H9 (cell line): ENCODE measurements around the gene TTN. TPM values are rescaled to one million over a fixed set of nuclear protein-coding genes. Genes with fewer than 3 reads are reported as not detected.

Experiments
- DNase-seq: peaks from one replicate; pipeline ENCODE4 v3.0.0-alpha.2; 2017
- H2AFZ ChIP-seq: one replicate; pipeline ENCODE4 v1.6.1; 2013; ENCODE audit warnings: mild to moderate bottlenecking, low read length, control low read depth, moderate library complexity
- H2AK5ac ChIP-seq: 2 replicates; pipeline ENCODE4 v1.6.1; 2013; ENCODE audit warnings: low read length, control low read depth, mixed read lengths; ENCODE audit not compliant: insufficient read length
- H2BK120ac ChIP-seq: one replicate; pipeline ENCODE4 v1.6.1; 2013; ENCODE audit warnings: low read depth, mild to moderate bottlenecking, low read length, control low read depth, inconsistent platforms; ENCODE audit not compliant: poor library complexity, severe bottlenecking
- H2BK12ac ChIP-seq: 2 replicates; pipeline ENCODE4 v1.6.1; 2013; ENCODE audit warnings: low read length, control low read depth, mixed read lengths, low read depth; ENCODE audit not compliant: insufficient read length
- H2BK15ac ChIP-seq: 2 replicates; pipeline ENCODE4 v1.6.1; 2013; ENCODE audit warnings: low read depth, low read length, control low read depth
- H2BK20ac ChIP-seq: one replicate; pipeline ENCODE4 v1.6.1; 2013; ENCODE audit warnings: low read depth, mild to moderate bottlenecking, low read length, control low read depth, inconsistent platforms; ENCODE audit not compliant: poor library complexity, severe bottlenecking
- H2BK5ac ChIP-seq: 2 replicates; pipeline ENCODE4 v1.6.1; 2013; ENCODE audit warnings: low read length, control low read depth, mixed read lengths; ENCODE audit not compliant: insufficient read length
- H3K14ac ChIP-seq: 2 replicates; pipeline ENCODE4 v1.6.1; 2013; ENCODE audit warnings: low read length, control low read depth; ENCODE audit not compliant: insufficient read depth
- H3K18ac ChIP-seq: 2 replicates; pipeline ENCODE4 v1.6.1; 2013; ENCODE audit warnings: low read depth, mild to moderate bottlenecking, mixed read lengths, low read length, control low read depth; ENCODE audit not compliant: insufficient read length
- H3K23ac ChIP-seq: 2 replicates; pipeline ENCODE4 v1.6.1; 2013; ENCODE audit warnings: low read length, control low read depth, mixed read lengths, low read depth; ENCODE audit not compliant: insufficient read length
- H3K23me2 ChIP-seq: 2 replicates; pipeline ENCODE4 v1.6.1; 2013; ENCODE audit warnings: low read depth, mild to moderate bottlenecking, mixed read lengths, low read length, control low read depth; ENCODE audit not compliant: insufficient read length, poor library complexity, severe bottlenecking
- H3K27ac ChIP-seq: 2 replicates; pipeline ENCODE4 v1.5.1; 2013; ENCODE audit warnings: low read length, control low read depth, mixed read lengths, low read depth; ENCODE audit not compliant: insufficient read length
- H3K27me3 ChIP-seq: 2 replicates; pipeline ENCODE4 v1.6.1; 2013; ENCODE audit warnings: low read length, control low read depth, inconsistent platforms; ENCODE audit not compliant: insufficient read depth
- H3K4ac ChIP-seq: 2 replicates; pipeline ENCODE4 v1.6.1; 2013; ENCODE audit warnings: low read depth, mild to moderate bottlenecking, control low read depth, inconsistent platforms, low read length, moderate library complexity
- H3K4me1 ChIP-seq: 2 replicates; pipeline ENCODE4 v1.6.1; 2013; ENCODE audit warnings: low read length, control low read depth, inconsistent platforms; ENCODE audit not compliant: insufficient read depth
- H3K4me2 ChIP-seq: 2 replicates; pipeline ENCODE4 v1.6.1; 2013; ENCODE audit warnings: low read length, control low read depth, mixed read lengths; ENCODE audit not compliant: insufficient read length, insufficient read depth
- H3K56ac ChIP-seq: 2 replicates; pipeline ENCODE4 v1.6.1; 2013; ENCODE audit warnings: low read depth, mild to moderate bottlenecking, mixed read lengths, low read length, control low read depth; ENCODE audit not compliant: insufficient read length
- H3K79me1 ChIP-seq: 2 replicates; pipeline ENCODE4 v1.6.1; 2013; ENCODE audit warnings: low read depth, mild to moderate bottlenecking, moderate library complexity, low read length, control low read depth, inconsistent platforms; ENCODE audit not compliant: insufficient read depth, poor library complexity, severe bottlenecking
- H3K79me2 ChIP-seq: 2 replicates; pipeline ENCODE4 v1.6.1; 2013; ENCODE audit warnings: low read length, control low read depth, inconsistent platforms; ENCODE audit not compliant: insufficient read depth
- H3K9ac ChIP-seq: 2 replicates; pipeline ENCODE4 v1.6.1; 2013; ENCODE audit warnings: low read length, control low read depth, mixed read lengths; ENCODE audit not compliant: insufficient read length; ENCODE audit errors: extremely low read depth
- H3K9me3 ChIP-seq: one replicate; pipeline ENCODE4 v1.6.1; 2013; ENCODE audit warnings: low read depth, low read length, inconsistent platforms; ENCODE audit not compliant: control insufficient read depth
- H3T11ph ChIP-seq: one replicate; pipeline ENCODE4 v1.6.1; 2013; ENCODE audit warnings: mild to moderate bottlenecking, low read length, control low read depth, inconsistent platforms
- H4K20me1 ChIP-seq: one replicate; pipeline ENCODE4 v1.6.1; 2013; ENCODE audit not compliant: control insufficient read depth, insufficient read length, insufficient read depth
- H4K5ac ChIP-seq: 2 replicates; pipeline ENCODE4 v1.6.1; 2013; ENCODE audit warnings: low read depth, mild to moderate bottlenecking, mixed read lengths, low read length, control low read depth; ENCODE audit not compliant: insufficient read length
- H4K8ac ChIP-seq: replicated peaks from 2 replicates; pipeline ENCODE4 v1.6.1; 2013; ENCODE audit warnings: low read length, control low read depth, mixed read lengths, low read depth; ENCODE audit not compliant: insufficient read length
- H4K91ac ChIP-seq: 2 replicates; pipeline ENCODE4 v1.6.1; 2013; ENCODE audit warnings: low read depth, mild to moderate bottlenecking, moderate library complexity, mixed read lengths, low read length, control low read depth; ENCODE audit not compliant: insufficient read length
- H3K27ac Mint-ChIP-seq, 3 experiments: 2 replicates in 2 of 3; 3 replicates in 1 of 3; pipeline ENCODE4 v1.8.0; 2020 to 2021; ENCODE audit warnings: mixed read lengths in 3 of 3, mild to moderate bottlenecking in 1 of 3, moderate library complexity in 1 of 3
- H3K27me3 Mint-ChIP-seq: 2 replicates; pipeline ENCODE4 v1.8.0; 2021; ENCODE audit warnings: low read depth, mild to moderate bottlenecking, moderate library complexity, mixed read lengths
- H3K36me3 Mint-ChIP-seq, 3 experiments: 2 replicates in 2 of 3; 3 replicates in 1 of 3; pipeline ENCODE4 v1.8.0; 2020 to 2021; ENCODE audit warnings: low read depth in 3 of 3, mixed read lengths in 3 of 3; ENCODE audit not compliant: insufficient read depth in 1 of 3
- H3K4me1 Mint-ChIP-seq, 2 experiments: 2 replicates each; pipeline ENCODE4 v1.8.0; 2020; ENCODE audit warnings: mixed read lengths in 2 of 2
- H3K4me3 Mint-ChIP-seq, 2 experiments: 2 replicates in 1 of 2; 3 replicates in 1 of 2; pipeline ENCODE4 v1.8.0; 2020 to 2021; ENCODE audit warnings: mild to moderate bottlenecking in 2 of 2, mixed read lengths in 2 of 2, moderate library complexity in 1 of 2
- H3K9me3 Mint-ChIP-seq, 2 experiments: 2 replicates in 1 of 2; 3 replicates in 1 of 2; pipeline ENCODE4 v1.8.0; 2020; ENCODE audit warnings: mild to moderate bottlenecking in 2 of 2, mixed read lengths in 2 of 2, moderate library complexity in 1 of 2
- WGBS: extraction: QIAGEN DNeasy Blood & Tissue Kit; methylation state at CpG from one replicate; pipeline ENCODE4 v1.1.7; 2013; ENCODE audit warnings: missing lambda C conversion rate, low lambda C conversion rate, mixed read lengths; ENCODE audit not compliant: insufficient read length; ENCODE audit errors: extremely low coverage; 5-methylcytosine and 5-hydroxymethylcytosine counted together
- total RNA-seq: library from RNA; stranded (reverse); gene quantifications from 2 replicates; pipeline ENCODE4 v1.2.1, GENCODE V29; 2021
- TF ChIP-seq, protein P1 (sequence below): fragments of 200-600 bp; sonication (generic); conservative IDR thresholded peaks from 3 replicates; pipeline ENCODE4 v1.8.0; 2021; ENCODE audit warnings: antibody characterized with exemption, mild to moderate bottlenecking

TTN gene
- total RNA-seq, 1 experiment from 2014 or later: 0.70 TPM

DNA sequence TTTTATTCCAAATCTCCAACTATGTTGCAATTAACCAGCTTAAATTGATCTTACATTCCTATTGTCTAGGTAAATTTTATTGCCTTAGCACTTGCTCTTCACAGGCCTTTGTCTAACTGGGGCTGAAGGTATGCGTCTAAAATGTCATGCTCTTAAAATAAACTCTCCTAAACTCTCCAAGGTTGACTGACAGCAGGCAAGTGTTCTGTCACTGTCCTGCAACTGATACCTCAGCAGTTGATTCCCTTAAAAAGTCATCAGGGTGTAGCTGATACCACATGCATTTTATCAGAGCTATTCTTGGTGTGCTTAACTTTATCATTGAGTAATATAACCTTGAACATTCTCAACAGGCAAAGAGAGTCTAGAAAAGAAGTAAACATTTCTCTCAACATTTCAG, 680 bp downstream of the TTN start:
- Mint-ChIP-seq H3K4me3 (no peak overlapping the region), H3K9me3 (no peaks in the 10 kb centered on the region), H3K27me3 (no peaks in the 10 kb centered on the region), H3K4me1 (no peaks in the 10 kb centered on the region), H3K36me3 (no peaks in the 10 kb centered on the region), H3K27ac (no peak overlapping the region)
- no peak overlapping the region for H3K23ac ChIP-seq
- H3K4me1 ChIP-seq: no peaks in the 10 kb centered on the region
- H2BK15ac ChIP-seq: no peak overlapping the region
- H4K20me1 ChIP-seq: no peaks in the 10 kb centered on the region
- no peak overlapping the region for H4K8ac ChIP-seq
- H3K79me1 ChIP-seq: no peaks in the 10 kb centered on the region
- no peak overlapping the region for H2BK120ac ChIP-seq
- no peak overlapping the region for H2BK12ac ChIP-seq
- no peak overlapping the region for H3K4ac ChIP-seq
- no peak overlapping the region for H2BK5ac ChIP-seq
- no peak overlapping the region for H3K18ac ChIP-seq
- TF ChIP-seq, protein P1, sequence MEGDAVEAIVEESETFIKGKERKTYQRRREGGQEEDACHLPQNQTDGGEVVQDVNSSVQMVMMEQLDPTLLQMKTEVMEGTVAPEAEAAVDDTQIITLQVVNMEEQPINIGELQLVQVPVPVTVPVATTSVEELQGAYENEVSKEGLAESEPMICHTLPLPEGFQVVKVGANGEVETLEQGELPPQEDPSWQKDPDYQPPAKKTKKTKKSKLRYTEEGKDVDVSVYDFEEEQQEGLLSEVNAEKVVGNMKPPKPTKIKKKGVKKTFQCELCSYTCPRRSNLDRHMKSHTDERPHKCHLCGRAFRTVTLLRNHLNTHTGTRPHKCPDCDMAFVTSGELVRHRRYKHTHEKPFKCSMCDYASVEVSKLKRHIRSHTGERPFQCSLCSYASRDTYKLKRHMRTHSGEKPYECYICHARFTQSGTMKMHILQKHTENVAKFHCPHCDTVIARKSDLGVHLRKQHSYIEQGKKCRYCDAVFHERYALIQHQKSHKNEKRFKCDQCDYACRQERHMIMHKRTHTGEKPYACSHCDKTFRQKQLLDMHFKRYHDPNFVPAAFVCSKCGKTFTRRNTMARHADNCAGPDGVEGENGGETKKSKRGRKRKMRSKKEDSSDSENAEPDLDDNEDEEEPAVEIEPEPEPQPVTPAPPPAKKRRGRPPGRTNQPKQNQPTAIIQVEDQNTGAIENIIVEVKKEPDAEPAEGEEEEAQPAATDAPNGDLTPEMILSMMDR: no peak
- H3K27me3 ChIP-seq: no peaks in the 10 kb centered on the region
- no peaks in the 10 kb centered on the region for H3K23me2 ChIP-seq
- no peak for DNase-seq
- H3K9me3 ChIP-seq: no peaks in the 10 kb centered on the region
- no peak overlapping the region for H3K9ac ChIP-seq
- H2AFZ ChIP-seq: no peak overlapping the region
- no peak overlapping the region for H3T11ph ChIP-seq
- H4K91ac ChIP-seq: no peak overlapping the region
- H4K5ac ChIP-seq: no peak overlapping the region
- H2AK5ac ChIP-seq: no peak overlapping the region
- H3K4me2 ChIP-seq: no peak overlapping the region
- H2BK20ac ChIP-seq: no peak overlapping the region
- no peak overlapping the region for H3K56ac ChIP-seq
- WGBS: no CpG with 5 or more reads among the region's 1 CpG
- no peaks in the 10 kb centered on the region for H3K79me2 ChIP-seq
- no peak overlapping the region for H3K27ac ChIP-seq
- no peak overlapping the region for H3K14ac ChIP-seq
